Smooth muscle cell of the coronary artery (primary cell): Measurements from ENCODE around the gene SLC2A3. TPM values are rescaled to one million over a fixed set of nuclear protein-coding genes. Genes with fewer than 3 reads are reported as not detected.

ENCODE experiments used
- total RNA-seq: library from RNA; depleted of rRNA; stranded (reverse); fragments of >200 nt; gene quantifications from 2 replicates; pipeline ENCODE4 v1.2.3, GENCODE V29; 2014; ENCODE audit warnings: low replicate concordance

Gene SLC2A3
- 48.8 and 94.7 TPM in 2 replicates for total RNA-seq

DNA sequence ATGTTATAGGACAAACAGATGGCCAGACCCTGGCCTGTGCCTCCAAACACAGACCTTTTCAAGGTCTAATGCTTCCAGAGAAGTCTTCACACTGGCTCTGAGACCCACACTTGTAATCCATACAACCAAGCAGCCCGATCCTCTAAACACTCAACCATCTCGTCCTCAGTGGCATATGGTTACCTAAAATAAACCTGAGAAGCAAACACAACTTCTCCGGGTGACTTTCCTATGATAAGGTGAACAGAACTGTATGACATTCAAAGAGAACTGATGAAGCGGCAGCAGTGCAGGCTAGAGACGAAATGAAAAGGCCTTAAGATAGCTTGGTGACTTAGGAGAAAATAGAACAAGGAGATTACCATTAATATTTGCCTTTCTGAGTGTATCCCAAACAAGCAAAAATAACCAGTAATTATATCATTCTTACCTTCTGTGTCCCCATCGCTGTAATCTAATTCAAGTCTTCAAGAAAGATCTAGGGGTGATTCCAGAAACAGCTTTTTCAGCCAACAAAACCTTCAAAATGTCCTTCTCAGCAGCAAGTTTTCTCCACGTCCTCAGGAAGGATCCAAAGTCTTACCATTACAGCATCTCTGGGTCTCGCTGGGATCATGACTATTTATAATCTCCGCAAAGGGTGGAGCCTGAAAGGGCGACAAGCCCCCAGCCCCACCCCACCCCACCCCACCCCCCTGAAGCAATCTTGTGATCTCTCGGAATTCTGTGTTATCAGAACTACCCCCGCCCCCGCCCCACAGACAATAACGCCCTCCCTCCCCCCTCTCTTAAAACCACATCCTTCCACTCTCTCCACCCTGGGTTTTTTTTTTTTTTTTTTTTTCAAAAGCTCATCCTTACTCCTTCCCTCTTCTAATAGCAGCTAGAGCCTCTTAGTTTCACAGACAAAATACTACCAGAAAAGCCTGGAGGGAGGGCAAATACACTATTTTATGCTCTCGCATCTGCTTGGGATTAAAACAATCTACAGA, at the start of gene SLC2A3:
Gene SLC2A3 (minus strand): TSS at position 598 of the 992 bp plus-strand sequence. CDS start 153 bp downstream, at position 445.

DNA sequence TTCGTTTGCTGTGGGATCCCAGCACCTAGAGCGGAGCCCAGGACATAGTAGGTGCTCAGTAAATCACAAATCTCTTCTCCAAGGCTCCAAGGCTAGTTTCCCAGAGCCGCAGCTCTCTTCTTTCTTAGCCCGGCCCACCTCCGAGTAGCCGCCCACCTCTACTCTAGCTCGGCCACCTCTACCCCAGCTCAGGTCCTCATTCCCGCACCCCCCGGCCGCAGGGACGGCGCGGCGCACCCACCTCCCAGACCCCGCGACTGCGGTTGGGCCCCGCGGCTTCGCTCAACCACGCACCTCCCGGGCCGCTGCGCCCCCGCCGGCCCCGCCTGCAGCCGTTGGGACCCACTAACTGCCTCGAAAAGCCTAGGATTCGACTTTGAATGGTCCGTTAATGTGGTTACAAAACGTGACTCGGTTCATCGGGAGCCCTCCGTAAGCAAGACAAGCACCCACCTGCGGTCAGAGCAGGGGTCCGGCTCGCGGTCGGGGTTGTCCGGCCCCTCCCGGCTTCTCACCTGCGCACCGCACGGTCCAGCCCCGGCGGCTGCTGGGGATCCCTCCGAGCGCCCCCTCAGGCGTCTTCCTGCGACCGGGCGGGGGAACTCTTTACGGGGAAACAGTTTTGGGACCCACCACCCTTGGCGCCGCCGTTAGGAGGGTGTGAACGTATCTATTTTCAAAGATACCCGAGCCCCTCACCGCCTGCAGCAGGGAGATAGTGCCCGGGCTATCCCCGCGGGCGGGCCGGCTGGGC, 63.2 kb downstream of the SLC2A3 start, which contains the start of gene SLC2A14:
Gene SLC2A14 (minus strand): TSS at position 350 of the 754 bp plus-strand sequence. CDS start 3,035 bp downstream, outside the sequence.

Other genes with a start within 250 kb of the SLC2A3 start
- gene GDF3, start 240.4 kb downstream of the SLC2A3 start, total RNA-seq: not detected in 2 replicates
- not detected in 2 replicates for gene DPPA3, start 224.8 kb downstream of the SLC2A3 start, total RNA-seq
- gene CLEC4C, start 188.8 kb downstream of the SLC2A3 start, total RNA-seq: not detected in 2 replicates
- not detected in 2 replicates for gene NANOGNB, start 171.0 kb downstream of the SLC2A3 start, total RNA-seq
- gene NANOG, start 146.8 kb downstream of the SLC2A3 start, total RNA-seq: not detected in 2 replicates
- not detected in 2 replicates for gene SLC2A14, start 63.3 kb downstream of the SLC2A3 start, total RNA-seq
- gene FOXJ2, start 96.5 kb upstream of the SLC2A3 start, total RNA-seq: 1.5 and 3.3 TPM in 2 replicates
- under 0.01 and 0.30 TPM in 2 replicates for gene C3AR1, start 130.2 kb upstream of the SLC2A3 start, total RNA-seq
- 23.9 and 32.8 TPM in 2 replicates for gene NECAP1, start 146.1 kb upstream of the SLC2A3 start, total RNA-seq
- gene CLEC4A, start 187.4 kb upstream of the SLC2A3 start, total RNA-seq: 0.23 TPM in 1 of 2 replicates, not detected in the other
- not detected in 2 replicates for gene ZNF705A, start 220.8 kb upstream of the SLC2A3 start, total RNA-seq